ENCODE results near the gene PRAMEF1. TPM values are rescaled to one million over a fixed set of nuclear protein-coding genes. Genes with fewer than 3 reads are reported as not detected.

Gene PRAMEF1
- total RNA-seq, 4 donors from 2014 or later: not detected

GRCh38 chr1:12764016-12764415 is 27.2 kb upstream of the PRAMEF1 start:
- intact Hi-C loops (cut with DNase I): no loop called here
- TF ChIP-seq CTCF (IDR thresholded peaks at IDR 0.05): no peak
- H3K36me3 ChIP-seq: no peaks in the 10 kb centered on the region
- peaks cover 0 to 28% (median 0%) of the 10 kb centered on the region in 4 donors for H3K27me3 ChIP-seq
- no peak overlapping the region for H3K4me3 ChIP-seq
- H3K27ac ChIP-seq (replicated peaks in 1 of 4): no peak overlapping the region
- peaks cover 0 to 9% (median 0%) of the 10 kb centered on the region in 4 donors for H3K9me3 ChIP-seq
- peak; percentile 81 for DNase-seq (ENCODE audit: extremely low spot score)
- 61% methylated on average over 2 of the region's 5 CpGs for WGBS
- no peaks in the 10 kb centered on the region for H3K4me1 ChIP-seq

DNA sequence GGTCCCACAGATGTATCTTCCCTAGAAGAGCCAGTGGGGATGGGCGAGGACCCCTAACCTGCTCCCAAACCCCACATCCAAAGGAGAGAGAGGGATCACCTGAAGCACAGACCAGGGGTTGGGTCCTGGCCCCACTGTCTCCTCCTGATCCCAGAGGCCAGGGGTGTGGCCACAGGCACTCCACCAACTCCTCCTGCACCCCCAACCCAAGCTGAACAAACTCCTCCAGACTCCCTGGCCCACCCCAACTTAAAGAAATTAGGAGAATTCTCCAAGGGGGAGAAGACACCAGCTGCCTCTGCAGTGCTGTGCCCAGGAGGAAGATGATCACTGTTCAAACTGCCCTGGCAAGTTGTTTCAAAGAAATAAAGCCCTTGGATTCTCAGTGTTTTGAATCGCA is 22.2 kb upstream of the PRAMEF1 start:
- WGBS: 55% methylated on average over 2 of the region's 2 CpGs
- intact Hi-C loops (cut with DNase I): no loop called here
- H3K36me3 ChIP-seq: no peaks in the 10 kb centered on the region
- DNase-seq (ENCODE audit: extremely low spot score): peak; percentile 79
- peaks cover 0 to 43% (median 0%) of the 10 kb centered on the region in 4 donors for H3K27me3 ChIP-seq
- no peaks in the 10 kb centered on the region for H3K4me1 ChIP-seq
- H3K27ac ChIP-seq (replicated peaks in 1 of 4): no peak overlapping the region
- TF ChIP-seq POLR2A (IDR thresholded peaks at IDR 0.05; ENCODE audit: low read depth): no peak
- no peak for TF ChIP-seq EP300 (IDR thresholded peaks at IDR 0.05)
- no peak for TF ChIP-seq CTCF (IDR thresholded peaks at IDR 0.05)
- TF ChIP-seq POLR2AphosphoS5 (IDR thresholded peaks at IDR 0.05): no peak
- peaks cover 0 to 9% (median 0%) of the 10 kb centered on the region in 4 donors for H3K9me3 ChIP-seq
- H3K4me3 ChIP-seq: no peak overlapping the region

DNA sequence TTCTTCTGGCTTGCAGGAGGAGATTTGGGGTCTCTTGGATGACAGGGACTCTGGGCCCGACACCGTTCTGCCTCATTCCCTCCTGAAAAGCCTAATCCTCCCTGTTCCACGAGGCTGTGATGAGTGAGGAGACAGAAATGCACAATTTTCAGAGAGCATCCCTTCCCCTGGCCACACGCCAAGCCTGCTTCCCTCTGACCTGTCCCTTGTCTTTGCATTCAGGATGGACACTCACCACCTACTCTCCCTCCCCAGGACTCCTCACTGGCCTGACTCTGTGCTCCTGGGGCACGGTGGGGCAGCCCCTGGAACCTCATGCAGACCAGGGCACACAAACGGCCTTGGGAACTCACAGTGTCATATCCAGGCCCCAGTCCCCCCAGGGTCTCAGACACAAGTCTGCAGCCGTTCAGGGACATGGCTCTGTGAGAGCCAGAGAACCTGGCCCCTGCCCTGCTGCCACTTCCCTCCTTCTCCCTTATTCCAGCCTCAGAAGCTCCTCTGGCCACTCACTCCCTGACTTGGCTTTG is 21.2 kb upstream of the PRAMEF1 start:
- no peak overlapping the region for H3K4me3 ChIP-seq
- no peaks in the 10 kb centered on the region for H3K36me3 ChIP-seq
- 57% methylated on average over 7 of the region's 7 CpGs for WGBS
- TF ChIP-seq POLR2A (IDR thresholded peaks at IDR 0.05; ENCODE audit: low read depth) (no peak), POLR2AphosphoS5 (IDR thresholded peaks at IDR 0.05) (no peak), CTCF (IDR thresholded peaks at IDR 0.05) (no peak), EP300 (IDR thresholded peaks at IDR 0.05) (no peak)
- H3K9me3 ChIP-seq: peaks cover 0 to 9% (median 0%) of the 10 kb centered on the region in 4 donors
- intact Hi-C loops (cut with DNase I): no loop called here
- no peaks in the 10 kb centered on the region for H3K4me1 ChIP-seq
- DNase-seq (ENCODE audit: extremely low spot score): peak; percentile 72
- no peak overlapping the region for H3K27ac ChIP-seq (replicated peaks in 1 of 4)
- H3K27me3 ChIP-seq: peaks cover 0 to 43% (median 0%) of the 10 kb centered on the region in 4 donors

- peaks cover 0 to 49% (median 0%) of the 10 kb centered on the region in 4 donors for H3K27me3 ChIP-seq
- TF ChIP-seq CTCF (IDR thresholded peaks at IDR 0.05) (no peak), POLR2A (IDR thresholded peaks at IDR 0.05; ENCODE audit: low read depth) (no peak), POLR2AphosphoS5 (IDR thresholded peaks at IDR 0.05) (no peak), EP300 (IDR thresholded peaks at IDR 0.05) (no peak)
Observed at GRCh38 chr1:12770620-12771019, 20.6 kb upstream of the PRAMEF1 start.

GRCh38 chr1:12771186-12771585 is 20.0 kb upstream of the PRAMEF1 start:
- H3K27me3 ChIP-seq: peaks cover 0 to 49% (median 0%) of the 10 kb centered on the region in 4 donors
- H3K36me3 ChIP-seq: no peaks in the 10 kb centered on the region
- 73% methylated on average over 5 of the region's 5 CpGs for WGBS
- intact Hi-C loops (cut with DNase I): no loop called here
- H3K4me1 ChIP-seq: no peaks in the 10 kb centered on the region
- peak; percentile 53 for DNase-seq (ENCODE audit: extremely low spot score)
- H3K27ac ChIP-seq (replicated peaks in 1 of 4): no peak overlapping the region
- TF ChIP-seq CTCF (IDR thresholded peaks at IDR 0.05): no peak
- TF ChIP-seq POLR2A (IDR thresholded peaks at IDR 0.05; ENCODE audit: low read depth): no peak
- H3K9me3 ChIP-seq: peaks cover 0 to 8% (median 0%) of the 10 kb centered on the region in 4 donors
- no peak overlapping the region for H3K4me3 ChIP-seq

More at GRCh38 chr1:12770620-12771019, 20.6 kb upstream of the PRAMEF1 start:
- peak; percentile 84 for DNase-seq (ENCODE audit: extremely low spot score)
- Histone ChIP-seq H3K4me3 (no peak overlapping the region), H3K36me3 (no peaks in the 10 kb centered on the region), H3K27ac (replicated peaks in 1 of 4) (no peak overlapping the region), H3K4me1 (no peaks in the 10 kb centered on the region), H3K9me3 (peaks cover 0 to 9% (median 0%) of the 10 kb centered on the region in 4 donors)
- 74% methylated on average over 2 of the region's 2 CpGs for whole genome bisulfite sequencing
- intact Hi-C loops (cut with DNase I): no loop called here

Measured in esophagus muscularis mucosa (tissue), 4 donors.